Activated effector memory CD4-positive, alpha-beta T cell treated with Interleukin-2 at 50 U/mL for 16 hours (primary cell): ENCODE data around the gene CACNA1G.

Source experiments
- DNase-seq: peaks from one replicate; pipeline ENCODE4 v3.0.0-alpha.2; 2020

The CACNA1G gene

GRCh38 chr17:50659179-50659578 is 98.7 kb downstream of the CACNA1G start:
- no peak for DNase-seq

- no peak for DNase-seq
Observed at GRCh38 chr17:50660042-50660886, 99.7 kb downstream of the CACNA1G start.

- DNase-seq, result no peak
Observed at GRCh38 chr17:50660887-50661345, 100.4 kb downstream of the CACNA1G start.

- DNase-seq, result no peak
Observed at GRCh38 chr17:50661348-50661747, 100.8 kb downstream of the CACNA1G start.

GRCh38 chr17:50661795-50662391 is 101.4 kb downstream of the CACNA1G start:
- no peak for DNase-seq

- DNase-seq, result no peak
Observed at GRCh38 chr17:50662632-50663225, 102.2 kb downstream of the CACNA1G start.

GRCh38 chr17:50663812-50664374 is 103.4 kb downstream of the CACNA1G start:
- no peak for DNase-seq

GRCh38 chr17:50664788-50665458 is 104.4 kb downstream of the CACNA1G start:
- no peak for DNase-seq

- DNase-seq, result no peak
Observed at GRCh38 chr17:50665838-50666237, 105.3 kb downstream of the CACNA1G start.

- no peak for DNase-seq
Observed at GRCh38 chr17:50666316-50666715, 105.8 kb downstream of the CACNA1G start.

GRCh38 chr17:50667259-50668024 is 106.9 kb downstream of the CACNA1G start:
- no peak for DNase-seq

GRCh38 chr17:50668025-50668837 is 107.7 kb downstream of the CACNA1G start:
- DNase-seq, result no peak

GRCh38 chr17:50668838-50669581 is 108.5 kb downstream of the CACNA1G start:
- DNase-seq, result no peak

GRCh38 chr17:50672071-50672470 is 111.6 kb downstream of the CACNA1G start:
- no peak for DNase-seq

GRCh38 chr17:50672831-50673551 is 112.5 kb downstream of the CACNA1G start:
- no peak for DNase-seq

GRCh38 chr17:50675190-50675589 is 114.7 kb downstream of the CACNA1G start:
- no peak for DNase-seq

GRCh38 chr17:50675627-50676026 is 115.1 kb downstream of the CACNA1G start:
- DNase-seq, result no peak

- no peak for DNase-seq
Observed at GRCh38 chr17:50676065-50676975, 115.8 kb downstream of the CACNA1G start.
